HG02970 (cell line): Measurements from ENCODE around the gene TEKT5.
"Not testable (repeated sequence)": the region's sequence is repeated elsewhere in the genome, so short reads cannot be mapped to it uniquely, and the experiment has no call there.

ENCODE experiments used
- ATAC-seq: cut with Tn5 transposase; IDR thresholded peaks from one replicate; pipeline ENCODE4 v1.9.1; 2021; ENCODE audit warnings: mild to moderate bottlenecking, moderate library complexity, moderate number of reproducible peaks; ENCODE audit not compliant: unreplicated experiment, low FRiP score

The TEKT5 gene

DNA sequence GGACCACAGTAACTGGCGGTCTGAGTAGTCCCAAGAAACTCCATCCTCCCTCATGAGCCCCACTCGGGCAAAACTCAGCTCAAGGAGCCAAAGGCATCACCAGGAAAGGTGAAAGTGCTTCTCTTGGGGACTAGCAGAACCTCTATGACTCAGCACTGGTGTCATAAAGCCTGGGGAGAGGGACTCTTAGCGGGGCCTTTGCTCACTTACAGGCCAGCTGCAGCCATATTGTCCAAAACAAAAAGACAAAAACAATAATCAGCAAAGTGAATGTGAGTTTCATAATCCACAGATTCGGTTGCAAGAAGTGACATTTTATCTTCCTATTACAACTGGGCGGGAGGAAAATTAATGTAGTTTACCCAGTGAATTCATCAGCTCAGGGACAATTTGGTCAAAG lies at the start of gene TEKT5:
TEKT5 (minus strand) TSS at position 101 of the 400 bp plus-strand sequence; CDS start at position 44, 57 bp downstream.
- no peak for ATAC-seq

GRCh38 chr16:10743610-10744369 lies 49.1 kb upstream of the TEKT5 start, which contains the start of gene NUBP1:
Gene NUBP1, plus strand, starts transcription at chr16:10743842. Its CDS starts 22 bp downstream, at chr16:10743864.
- peak; percentile 84 for ATAC-seq

DNA sequence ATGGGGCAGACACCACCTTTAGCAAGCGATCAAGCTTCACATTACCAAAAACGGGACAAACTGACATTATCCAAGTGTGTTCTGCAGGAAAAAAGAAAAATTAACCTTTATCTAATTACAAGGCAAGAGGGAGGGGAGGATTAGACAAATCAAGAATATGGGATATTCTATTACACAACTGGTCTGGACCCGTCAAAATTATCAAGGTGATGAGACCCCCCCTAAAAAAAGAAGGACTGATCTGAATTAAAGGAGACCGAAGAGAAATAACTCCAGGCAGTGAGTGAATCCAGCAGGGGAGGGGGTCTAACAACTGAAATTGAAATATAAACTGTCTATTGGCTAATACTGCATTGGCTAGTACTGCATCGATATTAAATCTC lies 48.5 kb upstream of the TEKT5 start:
- ATAC-seq = no peak

GRCh38 chr16:10741844-10742243 lies 47.1 kb upstream of the TEKT5 start:
- no peak for ATAC-seq

DNA sequence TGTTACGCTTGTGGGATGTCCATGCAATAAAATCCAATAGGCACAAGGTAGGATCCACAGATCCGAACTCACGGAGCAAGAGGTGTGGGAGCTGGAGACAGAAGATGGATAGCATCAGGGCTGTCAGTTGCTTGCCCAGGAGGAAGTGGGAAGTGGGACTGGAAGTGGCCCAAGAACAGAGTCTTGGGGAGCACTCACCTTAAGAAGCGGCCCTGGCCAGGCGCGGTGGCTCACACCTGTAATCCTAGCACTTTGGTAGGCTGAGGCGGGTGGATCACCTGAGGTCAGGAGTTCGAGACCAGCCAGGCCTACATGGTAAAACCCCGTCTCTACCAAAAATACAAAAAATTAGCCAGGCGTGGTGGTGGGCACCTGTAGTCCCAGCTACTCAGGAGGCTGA lies 46.5 kb upstream of the TEKT5 start:
- ATAC-seq = not testable (repeated sequence)

GRCh38 chr16:10740845-10741208 lies 46.1 kb upstream of the TEKT5 start:
- no peak for ATAC-seq

DNA sequence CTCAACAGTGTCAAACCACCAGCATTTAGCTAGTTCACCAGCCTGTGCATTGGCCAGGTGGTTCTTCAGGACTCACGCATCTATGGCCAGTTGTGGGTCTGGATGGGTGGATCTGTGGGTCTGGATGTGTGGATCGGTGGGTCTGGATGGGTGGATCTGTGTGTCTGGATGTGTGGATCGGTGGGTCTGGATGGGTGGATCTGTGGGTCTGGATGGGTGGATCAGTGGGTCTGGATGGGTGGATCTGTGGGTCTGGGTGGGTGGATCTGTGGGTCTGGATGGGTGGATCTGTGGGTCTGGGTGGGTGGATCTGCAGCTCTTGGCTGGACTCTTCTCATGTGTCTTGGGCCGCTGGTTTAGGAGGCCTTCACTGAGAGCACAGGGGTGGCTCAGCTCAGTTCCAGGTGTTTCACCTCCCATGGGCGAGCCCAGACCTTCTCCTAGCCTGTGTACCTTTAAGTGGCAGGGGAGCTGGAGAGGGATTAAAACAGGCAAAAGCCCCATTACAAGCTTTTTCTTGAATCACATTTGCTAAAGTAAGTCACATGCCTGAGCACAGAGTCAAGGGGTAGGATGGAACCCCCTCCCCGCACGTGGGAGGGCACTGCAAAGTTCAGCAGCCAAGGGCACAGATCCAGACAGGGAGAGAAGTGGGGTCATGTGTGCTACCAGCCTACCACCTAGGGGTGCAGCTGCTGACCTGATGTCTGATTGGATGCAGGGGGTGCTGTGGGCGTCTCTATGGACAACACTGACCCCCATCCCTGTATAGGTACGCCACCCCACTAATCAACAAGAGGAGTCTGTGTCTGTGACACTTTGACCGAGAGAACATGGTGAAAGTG lies 45.5 kb upstream of the TEKT5 start:
- no peak for ATAC-seq

DNA sequence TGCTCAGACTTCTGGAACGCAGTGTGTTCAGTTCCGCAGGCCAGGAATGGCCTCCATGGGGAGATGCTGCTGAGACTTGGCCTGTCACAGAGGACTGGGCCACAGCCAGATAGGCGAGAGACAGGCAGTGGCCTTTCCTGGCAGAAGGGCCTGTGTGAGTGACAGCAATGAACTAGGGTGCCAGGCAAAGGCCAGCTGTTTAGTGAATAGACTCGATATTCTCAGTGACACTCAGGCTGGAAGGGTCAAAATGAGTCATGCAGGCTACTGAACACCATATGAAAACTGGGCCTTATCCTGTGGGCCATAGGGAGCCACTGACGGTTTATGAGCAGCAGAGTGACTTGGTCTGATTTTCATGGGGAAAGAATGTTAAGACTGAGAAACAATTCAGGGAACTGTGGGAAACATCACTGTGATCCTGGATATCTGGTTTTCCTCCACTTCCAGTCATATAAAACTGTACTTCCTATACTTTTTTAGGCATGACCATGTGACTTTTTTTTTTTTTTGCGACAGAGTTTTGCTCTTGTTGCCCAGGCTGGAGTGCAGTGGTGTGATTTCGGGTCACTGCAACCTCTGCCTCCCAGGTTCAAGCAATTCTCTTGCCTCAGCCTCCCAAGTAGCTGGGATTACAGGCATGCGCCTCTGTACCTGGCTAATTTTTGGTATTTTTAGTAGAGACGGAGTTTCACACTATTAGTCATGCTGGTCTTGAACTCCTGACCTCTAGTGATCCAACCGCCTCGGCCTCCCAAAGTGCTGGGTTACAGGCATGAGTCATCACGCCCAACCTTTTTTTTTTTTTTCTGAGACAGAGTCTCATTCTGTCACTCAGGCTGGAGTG lies 43.7 kb upstream of the TEKT5 start:
- peak; percentile 60 for ATAC-seq

DNA sequence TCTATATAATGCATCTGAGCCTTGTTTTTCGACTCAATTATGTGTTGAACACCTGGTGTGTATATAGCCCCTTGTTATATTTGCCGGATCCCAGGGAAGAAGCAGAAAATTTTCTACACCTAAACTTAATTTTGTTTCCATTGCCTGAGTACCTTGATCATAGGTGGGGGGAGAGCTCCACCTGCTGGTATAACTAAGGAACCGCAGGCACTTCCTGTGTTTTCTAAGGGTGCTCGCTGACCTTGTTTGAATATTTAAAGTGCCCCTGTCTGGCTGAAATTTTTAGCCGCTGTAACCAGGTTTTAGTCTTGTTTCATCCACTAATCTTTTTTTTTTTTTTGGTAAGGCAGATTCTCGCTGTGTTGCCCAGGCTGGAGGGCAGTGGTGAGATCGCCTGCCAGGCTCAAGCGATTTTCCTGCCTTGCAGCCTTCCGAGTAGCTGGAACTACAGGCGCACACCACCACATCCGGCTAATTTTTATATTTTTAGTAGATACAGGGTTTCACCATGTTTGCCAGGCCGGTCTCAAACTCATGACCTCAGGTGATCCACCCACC lies 42.4 kb upstream of the TEKT5 start:
- no peak for ATAC-seq

- no peak for ATAC-seq
Observed at GRCh38 chr16:10731790-10732189, 37.1 kb upstream of the TEKT5 start.

DNA sequence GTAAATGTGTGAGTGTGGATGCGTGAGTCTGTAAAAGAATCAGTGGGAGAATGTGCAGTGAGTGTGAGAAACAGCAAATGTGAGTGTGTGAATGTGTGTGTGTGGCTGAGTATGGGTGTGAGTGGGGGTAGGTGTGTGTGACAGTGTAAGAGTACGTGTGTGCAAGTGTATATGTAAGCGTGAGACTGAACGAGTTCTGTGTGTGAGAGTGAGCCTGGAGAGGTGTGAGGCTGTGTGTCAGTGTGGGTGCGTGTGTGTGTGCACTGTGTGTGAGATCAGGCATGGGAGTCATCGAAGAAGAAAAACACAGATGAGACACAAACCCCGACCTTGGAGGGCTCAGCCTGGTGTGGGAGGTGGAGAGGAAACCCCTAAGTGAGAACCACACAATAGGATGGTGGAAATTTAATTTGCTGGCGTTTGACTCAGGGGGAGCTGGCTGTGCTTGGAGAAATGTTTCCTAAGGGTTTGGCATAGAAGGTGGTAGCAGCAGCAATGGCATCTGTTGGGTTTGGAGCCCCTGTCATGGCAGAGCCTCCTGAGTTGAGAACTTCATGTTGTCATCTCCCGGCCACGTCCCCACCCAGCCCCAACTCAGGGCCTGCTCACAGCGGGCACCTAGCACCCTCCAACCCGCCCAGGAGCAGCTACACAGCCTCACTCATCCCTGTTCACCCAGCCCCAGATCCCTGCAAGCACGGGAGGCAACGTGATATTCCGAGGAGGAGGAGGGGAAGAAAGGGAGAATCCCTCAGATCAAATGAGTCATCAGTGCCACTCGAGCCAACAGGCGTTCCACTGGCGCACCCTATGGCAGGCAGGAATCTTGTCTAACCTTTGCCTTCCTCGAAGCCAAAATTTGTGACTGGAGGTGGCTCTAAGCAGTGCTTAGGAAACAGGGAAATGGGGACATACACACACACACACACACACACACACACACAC lies 34.6 kb upstream of the TEKT5 start:
- no peak for ATAC-seq

GRCh38 chr16:10728003-10728887 lies 33.5 kb upstream of the TEKT5 start:
- no peak for ATAC-seq

DNA sequence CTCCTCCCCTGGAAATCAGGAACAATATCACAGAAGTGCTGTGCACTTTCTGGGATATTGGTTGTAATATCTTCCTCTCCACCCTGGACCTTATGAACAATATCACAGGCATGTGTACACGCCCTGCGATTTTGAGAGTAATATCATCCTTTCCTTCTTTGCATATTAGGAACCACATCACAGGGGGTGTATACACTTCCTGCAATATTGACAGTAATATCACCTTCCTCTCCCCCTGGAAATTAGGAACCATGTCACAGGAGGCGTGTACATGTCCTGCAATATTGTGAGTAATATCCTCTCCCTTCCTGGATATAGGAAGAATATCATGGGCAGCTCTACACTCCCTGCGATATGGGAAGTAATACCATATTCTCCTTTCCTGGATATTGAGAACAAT lies 14.2 kb upstream of the TEKT5 start:
- no peak for ATAC-seq

DNA sequence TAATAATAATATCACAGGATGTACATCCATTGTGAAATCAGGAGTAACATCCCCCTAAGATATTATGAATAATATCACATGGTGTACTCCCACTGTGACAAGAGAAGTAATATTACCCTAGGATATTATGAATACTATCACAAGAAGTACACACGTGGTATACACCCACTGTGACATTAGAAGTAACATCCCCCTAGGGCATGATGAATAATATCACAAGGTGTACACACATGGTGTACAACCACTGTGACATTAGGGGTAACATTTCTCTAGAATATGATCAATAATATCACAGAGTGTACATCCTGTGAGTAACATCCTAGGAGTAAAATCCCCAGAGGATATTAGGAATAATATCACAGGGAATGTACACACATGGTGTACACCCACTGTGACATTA lies 5.0 kb upstream of the TEKT5 start:
- ATAC-seq = no peak

DNA sequence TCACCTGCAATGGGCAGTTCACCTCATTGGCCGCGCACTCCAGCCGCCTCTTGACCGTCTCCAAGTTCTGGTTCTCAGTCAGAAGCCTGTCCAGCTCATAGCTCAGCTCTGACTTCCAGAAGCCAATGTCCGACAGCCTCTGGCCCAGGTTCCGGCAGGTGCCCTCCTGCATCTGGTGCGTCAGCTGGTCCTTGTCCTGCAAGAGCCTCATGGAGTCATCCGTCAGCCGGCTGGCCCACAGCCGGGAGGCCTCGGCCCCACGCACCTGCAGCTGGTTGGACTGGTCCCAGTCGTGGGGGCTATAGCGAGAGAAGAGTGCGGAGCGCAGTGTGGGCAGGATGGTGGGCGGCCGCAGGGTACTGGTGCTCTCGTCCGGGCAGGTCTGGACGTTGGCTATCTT lies 424 bp downstream of the TEKT5 start:
- ATAC-seq = no peak

DNA sequence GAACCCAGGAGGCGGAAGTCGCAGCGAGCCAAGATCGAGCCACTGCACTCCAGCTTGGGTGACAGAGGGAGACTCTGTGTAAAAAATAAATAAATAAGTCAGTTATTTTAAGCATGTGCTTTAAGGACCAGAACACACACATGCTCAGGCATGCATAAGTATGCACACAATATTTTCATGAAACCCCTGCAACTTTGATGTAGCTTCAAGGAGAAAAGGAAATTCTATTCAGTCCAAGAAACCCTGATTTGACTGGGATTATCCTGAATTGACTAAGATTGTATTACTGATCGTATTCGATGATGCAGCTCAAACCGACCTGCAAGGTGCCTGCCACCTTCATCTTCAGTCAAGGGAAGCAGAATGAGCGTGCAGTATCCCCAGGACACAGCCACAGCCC lies 841 bp downstream of the TEKT5 start:
- ATAC-seq = no peak

DNA sequence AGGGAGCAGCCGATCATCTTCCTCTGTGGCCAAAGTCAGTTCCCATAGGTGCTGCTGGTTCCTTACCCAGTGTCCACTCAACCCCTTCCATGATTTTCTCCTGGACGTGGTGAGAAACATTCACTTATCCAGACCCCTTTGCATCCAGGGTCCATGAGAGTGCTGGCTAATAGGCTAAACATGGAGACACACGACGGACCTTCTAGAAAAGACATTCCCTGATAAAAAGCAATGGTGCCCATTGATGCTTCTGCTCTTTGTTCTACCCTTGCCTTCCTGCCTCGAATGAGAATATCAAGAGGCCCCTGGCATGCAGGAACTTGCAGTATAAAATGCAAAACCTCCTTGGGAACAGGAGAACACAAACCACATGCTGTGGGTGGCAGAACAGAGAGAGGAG lies 2.3 kb downstream of the TEKT5 start:
- no peak for ATAC-seq

GRCh38 chr16:10688726-10689125 lies 6.0 kb downstream of the TEKT5 start:
- ATAC-seq = no peak
